GM18511 (cell line): ENCODE data around the gene MSH6.

Experiments used
- ATAC-seq: cut with Tn5 transposase; IDR thresholded peaks from one replicate; pipeline ENCODE4 v1.9.1; 2021; ENCODE audit warnings: mild to moderate bottlenecking, moderate library complexity; ENCODE audit not compliant: unreplicated experiment

The MSH6 gene

GRCh38 chr2:47782671-47783485 lies at the start of gene MSH6:
Gene MSH6, plus strand, starts transcription at chr2:47783145. Its CDS starts 89 bp downstream, at chr2:47783234.
- ATAC-seq, result peak; percentile 83

- ATAC-seq, result no peak
Measured at GRCh38 chr2:47735136-47735869, 47.6 kb upstream of the MSH6 start.

GRCh38 chr2:47735912-47736311 lies 47.0 kb upstream of the MSH6 start:
- ATAC-seq, result no peak

GRCh38 chr2:47737191-47737975 lies 45.6 kb upstream of the MSH6 start:
- ATAC-seq, result no peak

GRCh38 chr2:47738331-47738730 lies 44.6 kb upstream of the MSH6 start:
- no peak for ATAC-seq

GRCh38 chr2:47741101-47741500 lies 41.8 kb upstream of the MSH6 start:
- no peak for ATAC-seq

- no peak for ATAC-seq
Measured at GRCh38 chr2:47741637-47742036, 41.3 kb upstream of the MSH6 start.

- no peak for ATAC-seq
Measured at GRCh38 chr2:47744074-47744473, 38.9 kb upstream of the MSH6 start.

- no peak for ATAC-seq
Measured at GRCh38 chr2:47747878-47748277, 35.1 kb upstream of the MSH6 start.

- ATAC-seq, result no peak
Measured at GRCh38 chr2:47751856-47752414, 31.0 kb upstream of the MSH6 start.

GRCh38 chr2:47767497-47767844 lies 15.5 kb upstream of the MSH6 start:
- no peak for ATAC-seq

- ATAC-seq, result peak; percentile 69
Measured at GRCh38 chr2:47767880-47768609, 14.9 kb upstream of the MSH6 start.

- no peak for ATAC-seq
Measured at GRCh38 chr2:47769318-47769717, 13.6 kb upstream of the MSH6 start.

GRCh38 chr2:47771211-47771610 lies 11.7 kb upstream of the MSH6 start:
- ATAC-seq, result no peak

- ATAC-seq, result no peak
Measured at GRCh38 chr2:47772343-47772742, 10.6 kb upstream of the MSH6 start.

- no peak for ATAC-seq
Measured at GRCh38 chr2:47774567-47774966, 8.4 kb upstream of the MSH6 start.

- ATAC-seq, result no peak
Measured at GRCh38 chr2:47777277-47777937, 5.5 kb upstream of the MSH6 start.

GRCh38 chr2:47778698-47779425 lies 4.1 kb upstream of the MSH6 start:
- no peak for ATAC-seq

GRCh38 chr2:47779426-47779790 lies 3.5 kb upstream of the MSH6 start:
- no peak for ATAC-seq

GRCh38 chr2:47782381-47782670 lies 619 bp upstream of the MSH6 start:
- ATAC-seq, result no peak
